AG09309 (cell line): ENCODE measurements around the gene CDK9.
"Not testable (repeated sequence)": the region's sequence is repeated elsewhere in the genome, so short reads cannot be mapped to it uniquely, and the experiment has no call there.

ENCODE experiments used
- DNase-seq: peaks from one replicate; pipeline ENCODE4 v3.0.0-alpha.2; 2010; ENCODE audit warnings: low read depth
- H3K4me3 ChIP-seq: 2 replicates; pipeline ENCODE4 v1.5.1; 2011; ENCODE audit warnings: mild to moderate bottlenecking, low read depth, low read length, moderate library complexity; ENCODE audit not compliant: control insufficient read depth
- TF ChIP-seq, protein P1 (sequence below): IDR thresholded peaks from 2 replicates; pipeline ENCODE4 v1.5.1; 2011; ENCODE audit warnings: mild to moderate bottlenecking, low read depth, low read length, inconsistent platforms; ENCODE audit not compliant: insufficient read depth, control insufficient read depth; ENCODE audit errors: missing control alignments

The CDK9 gene

DNA sequence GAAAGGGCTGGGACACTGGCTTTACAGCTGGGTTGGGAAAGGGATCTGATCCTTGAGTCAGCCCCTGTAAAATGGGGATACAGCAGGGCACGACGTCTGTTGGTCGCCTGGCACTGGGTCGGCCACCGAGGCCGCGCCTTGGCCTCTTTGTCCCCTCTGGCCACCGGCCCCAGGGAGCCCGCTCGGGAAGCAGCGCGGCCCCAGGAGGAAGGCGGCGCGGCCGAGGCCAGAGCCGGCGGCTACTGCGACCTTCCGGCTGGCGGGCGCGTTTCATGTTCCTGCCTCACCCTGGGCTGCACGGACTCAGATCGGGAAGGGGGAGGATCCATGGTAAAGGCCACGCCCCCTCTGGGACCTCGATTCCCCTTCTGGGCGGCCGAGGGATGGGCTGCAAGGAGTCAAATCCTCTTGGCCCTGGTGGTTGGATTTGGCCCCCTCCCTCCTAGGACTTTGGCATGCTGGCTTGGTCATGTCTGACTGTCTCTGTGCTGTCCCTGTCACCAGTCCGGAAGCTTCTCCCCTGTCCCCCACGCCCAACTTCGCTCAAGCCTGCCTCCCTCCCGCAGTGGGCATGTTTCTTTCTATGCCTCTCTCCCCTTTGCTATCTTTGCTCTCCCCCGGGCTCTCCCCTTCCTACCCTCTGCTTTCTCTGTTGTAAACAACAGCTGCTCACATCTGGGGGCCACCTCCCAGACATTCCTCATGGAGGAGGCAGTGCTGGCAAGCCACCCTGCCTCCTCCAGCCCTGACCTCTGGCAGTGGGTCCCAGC is 42.6 kb downstream of the CDK9 start:
- no peak for DNase-seq
- H3K4me3 ChIP-seq, result no peak overlapping the region
- TF ChIP-seq, protein P1, sequence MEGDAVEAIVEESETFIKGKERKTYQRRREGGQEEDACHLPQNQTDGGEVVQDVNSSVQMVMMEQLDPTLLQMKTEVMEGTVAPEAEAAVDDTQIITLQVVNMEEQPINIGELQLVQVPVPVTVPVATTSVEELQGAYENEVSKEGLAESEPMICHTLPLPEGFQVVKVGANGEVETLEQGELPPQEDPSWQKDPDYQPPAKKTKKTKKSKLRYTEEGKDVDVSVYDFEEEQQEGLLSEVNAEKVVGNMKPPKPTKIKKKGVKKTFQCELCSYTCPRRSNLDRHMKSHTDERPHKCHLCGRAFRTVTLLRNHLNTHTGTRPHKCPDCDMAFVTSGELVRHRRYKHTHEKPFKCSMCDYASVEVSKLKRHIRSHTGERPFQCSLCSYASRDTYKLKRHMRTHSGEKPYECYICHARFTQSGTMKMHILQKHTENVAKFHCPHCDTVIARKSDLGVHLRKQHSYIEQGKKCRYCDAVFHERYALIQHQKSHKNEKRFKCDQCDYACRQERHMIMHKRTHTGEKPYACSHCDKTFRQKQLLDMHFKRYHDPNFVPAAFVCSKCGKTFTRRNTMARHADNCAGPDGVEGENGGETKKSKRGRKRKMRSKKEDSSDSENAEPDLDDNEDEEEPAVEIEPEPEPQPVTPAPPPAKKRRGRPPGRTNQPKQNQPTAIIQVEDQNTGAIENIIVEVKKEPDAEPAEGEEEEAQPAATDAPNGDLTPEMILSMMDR, result no peak

- TF ChIP-seq, protein P1, result no peak
- no peak overlapping the region for H3K4me3 ChIP-seq
- DNase-seq, result no peak
Measured at GRCh38 chr9:127829205-127829906, 43.5 kb downstream of the CDK9 start.

DNA sequence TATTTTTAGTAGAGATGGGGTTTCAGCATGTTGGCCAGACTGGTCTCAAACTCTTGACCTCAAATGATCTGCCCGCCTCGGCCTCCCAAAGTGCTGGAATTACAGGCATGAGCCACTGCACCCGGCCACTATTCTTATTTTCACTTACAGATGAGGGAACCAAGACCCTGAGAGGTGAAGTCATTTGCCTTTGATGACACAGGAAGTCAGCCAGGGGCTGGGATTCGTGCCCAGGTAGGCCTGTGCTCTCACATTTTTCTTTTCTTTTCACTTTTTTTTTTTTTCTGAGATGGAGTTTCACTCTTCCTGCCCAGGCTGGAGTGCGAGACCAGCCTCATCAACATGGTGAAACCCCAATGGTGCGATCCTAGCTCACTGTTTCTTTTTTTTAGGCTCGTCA is 46.4 kb downstream of the CDK9 start:
- H3K4me3 ChIP-seq, result no peak overlapping the region
- no peak for DNase-seq
- TF ChIP-seq, protein P1, result no peak

GRCh38 chr9:127833555-127833954 is 47.7 kb downstream of the CDK9 start:
- no peak for DNase-seq
- H3K4me3 ChIP-seq, result no peak overlapping the region
- TF ChIP-seq, protein P1, result no peak

GRCh38 chr9:127835991-127836516 is 50.2 kb downstream of the CDK9 start:
- no peak overlapping the region for H3K4me3 ChIP-seq
- TF ChIP-seq, protein P1, result no peak
- DNase-seq, result no peak

- not testable (repeated sequence) for DNase-seq, H3K4me3 ChIP-seq
Measured at GRCh38 chr9:127836561-127836960, 50.7 kb downstream of the CDK9 start.

- TF ChIP-seq, protein P1, result no peak
- H3K4me3 ChIP-seq, result no peak overlapping the region
- DNase-seq, result no peak
Measured at GRCh38 chr9:127837346-127837745, 51.5 kb downstream of the CDK9 start.
